ENCODE results near the gene INSM1.

Gene INSM1

DNA sequence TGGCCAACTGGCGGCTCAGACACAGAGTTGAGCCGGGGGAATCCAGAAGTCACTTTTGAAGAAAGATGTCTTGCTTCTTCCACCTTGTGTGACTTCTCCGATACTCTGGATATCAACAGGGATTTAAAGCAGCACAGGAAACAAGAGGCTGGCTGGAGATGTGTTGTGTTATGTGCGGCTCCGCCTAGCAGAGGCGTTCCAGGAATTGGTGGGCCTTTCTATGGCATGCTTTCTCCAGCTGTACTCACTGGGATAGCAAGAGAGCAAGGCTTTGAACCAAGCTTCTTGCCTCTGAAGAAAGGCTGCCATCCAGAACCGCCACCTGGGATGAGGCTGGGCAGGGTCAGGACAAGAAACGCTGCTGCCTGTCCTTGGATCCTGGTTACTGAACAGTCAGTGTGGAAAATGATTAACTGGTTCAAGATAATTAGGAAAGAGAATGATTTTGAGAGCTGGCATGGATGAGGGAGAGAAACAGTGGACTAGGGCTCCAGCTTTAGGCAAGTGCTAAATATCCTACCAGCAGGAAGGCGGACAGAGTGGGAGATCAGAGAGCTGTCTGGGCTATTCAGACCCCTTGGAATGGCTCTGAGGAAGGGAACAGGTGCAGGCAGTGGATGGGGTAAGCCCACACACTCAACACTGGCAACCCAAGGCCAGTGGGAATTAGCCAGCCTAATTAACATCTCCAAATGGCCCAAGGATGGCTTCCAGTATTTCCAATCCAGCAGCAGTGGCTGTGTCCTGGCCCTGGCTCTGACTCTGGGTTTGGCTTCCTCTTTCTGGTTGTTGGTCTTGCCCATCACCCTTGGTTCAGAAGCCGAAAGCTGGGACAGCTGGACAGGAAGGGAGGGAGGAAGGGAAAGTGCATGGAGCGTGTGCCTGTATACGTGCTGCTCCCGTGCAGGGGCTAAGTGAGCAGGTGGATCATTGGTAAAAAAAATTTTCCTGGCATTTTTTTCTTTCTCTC, 31.9 kb downstream of the INSM1 start:
- TF ChIP-seq, protein P1, sequence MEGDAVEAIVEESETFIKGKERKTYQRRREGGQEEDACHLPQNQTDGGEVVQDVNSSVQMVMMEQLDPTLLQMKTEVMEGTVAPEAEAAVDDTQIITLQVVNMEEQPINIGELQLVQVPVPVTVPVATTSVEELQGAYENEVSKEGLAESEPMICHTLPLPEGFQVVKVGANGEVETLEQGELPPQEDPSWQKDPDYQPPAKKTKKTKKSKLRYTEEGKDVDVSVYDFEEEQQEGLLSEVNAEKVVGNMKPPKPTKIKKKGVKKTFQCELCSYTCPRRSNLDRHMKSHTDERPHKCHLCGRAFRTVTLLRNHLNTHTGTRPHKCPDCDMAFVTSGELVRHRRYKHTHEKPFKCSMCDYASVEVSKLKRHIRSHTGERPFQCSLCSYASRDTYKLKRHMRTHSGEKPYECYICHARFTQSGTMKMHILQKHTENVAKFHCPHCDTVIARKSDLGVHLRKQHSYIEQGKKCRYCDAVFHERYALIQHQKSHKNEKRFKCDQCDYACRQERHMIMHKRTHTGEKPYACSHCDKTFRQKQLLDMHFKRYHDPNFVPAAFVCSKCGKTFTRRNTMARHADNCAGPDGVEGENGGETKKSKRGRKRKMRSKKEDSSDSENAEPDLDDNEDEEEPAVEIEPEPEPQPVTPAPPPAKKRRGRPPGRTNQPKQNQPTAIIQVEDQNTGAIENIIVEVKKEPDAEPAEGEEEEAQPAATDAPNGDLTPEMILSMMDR (IDR thresholded peaks at IDR 0.05; ENCODE audit: insufficient read depth, low read length, missing control alignments) = no peak
- CTCF ChIA-PET = no interaction called here
- POLR2A ChIA-PET = no interaction called here
- DNase-seq (ENCODE audit: low read depth, low spot score) = no peak
- no peak overlapping the region for H3K4me3 ChIP-seq (ENCODE audit: low read depth, low read length)

DNA sequence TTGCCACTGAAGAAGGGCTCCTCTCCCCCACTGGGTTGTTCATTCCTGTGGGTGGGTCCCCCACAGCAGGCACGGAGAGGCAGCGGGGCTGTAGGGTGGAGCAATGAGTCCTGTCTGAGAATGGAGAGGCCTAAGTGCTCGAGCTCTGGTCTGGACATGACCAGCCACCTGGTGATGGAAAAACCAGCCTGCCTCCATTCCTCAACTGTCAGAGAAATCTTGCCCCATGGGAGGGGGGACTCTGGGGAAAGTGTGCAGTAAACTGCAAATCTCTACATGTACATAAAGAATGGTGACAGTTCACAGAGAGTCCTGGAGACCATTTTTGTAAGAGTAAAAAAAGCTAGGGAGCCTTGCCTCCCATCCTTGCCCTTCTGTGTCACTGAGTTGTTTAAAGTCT, 34.1 kb downstream of the INSM1 start:
- CTCF ChIA-PET = interaction anchor here (0.9 kb wide), 1 partner anchor 44 kb away, joined by 3 read pairs; no protein-coding TSS in a partner anchor
- POLR2A ChIA-PET = no interaction called here
- no peak overlapping the region for H3K4me3 ChIP-seq (ENCODE audit: low read depth, low read length)
- TF ChIP-seq, protein P1 (IDR thresholded peaks at IDR 0.05; ENCODE audit: insufficient read depth, low read length, missing control alignments) = no peak
- no peak for DNase-seq (ENCODE audit: low read depth, low spot score)

DNA sequence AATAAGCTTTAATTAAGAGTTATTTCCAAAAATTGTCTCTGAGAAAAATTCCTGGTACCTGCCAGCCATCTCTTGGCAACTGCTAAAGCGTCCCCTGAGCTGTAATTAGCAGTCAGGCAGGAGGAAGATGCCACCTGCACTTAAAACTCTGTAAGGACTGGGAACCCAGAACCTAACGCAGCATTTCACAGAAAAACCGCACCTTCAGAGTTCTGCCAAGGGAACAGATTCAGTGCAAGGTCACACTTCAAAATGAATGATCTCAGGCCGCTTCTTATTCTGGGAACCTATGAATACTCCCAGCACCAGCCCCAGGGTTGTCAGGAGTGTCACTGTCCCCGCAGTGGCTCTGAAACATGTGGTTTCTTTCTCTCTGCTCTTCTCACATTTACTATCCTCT, 36.7 kb downstream of the INSM1 start:
- ChIA-PET CTCF (no interaction called here), POLR2A (no interaction called here)
- DNase-seq (ENCODE audit: low read depth, low spot score) = no peak
- H3K4me3 ChIP-seq (ENCODE audit: low read depth, low read length) = no peak overlapping the region
- TF ChIP-seq, protein P1 (IDR thresholded peaks at IDR 0.05; ENCODE audit: insufficient read depth, low read length, missing control alignments) = no peak

DNA sequence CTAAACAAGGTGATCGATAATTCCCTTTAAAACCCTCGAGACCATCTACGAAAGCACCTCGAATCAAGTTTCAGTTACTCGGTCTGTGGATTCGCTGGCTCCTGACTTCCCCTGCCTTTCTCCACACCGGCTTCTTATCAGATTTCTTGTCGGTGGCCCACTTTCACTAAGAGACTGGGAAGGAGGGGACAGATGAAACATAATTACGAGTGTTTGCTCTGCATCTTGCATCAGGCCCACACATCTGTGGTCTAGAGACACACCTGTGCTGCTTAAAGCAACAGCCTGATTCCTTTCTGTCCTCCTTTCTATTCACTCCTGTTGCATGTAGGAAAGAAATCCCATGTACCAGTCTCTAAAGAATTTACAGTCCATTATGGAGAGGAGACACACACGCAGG, 37.7 kb downstream of the INSM1 start:
- POLR2A ChIA-PET = no interaction called here
- no peak for DNase-seq (ENCODE audit: low read depth, low spot score)
- H3K4me3 ChIP-seq (ENCODE audit: low read depth, low read length) = no peak overlapping the region
- TF ChIP-seq, protein P1 (IDR thresholded peaks at IDR 0.05; ENCODE audit: insufficient read depth, low read length, missing control alignments) = no peak
- CTCF ChIA-PET = no interaction called here

DNA sequence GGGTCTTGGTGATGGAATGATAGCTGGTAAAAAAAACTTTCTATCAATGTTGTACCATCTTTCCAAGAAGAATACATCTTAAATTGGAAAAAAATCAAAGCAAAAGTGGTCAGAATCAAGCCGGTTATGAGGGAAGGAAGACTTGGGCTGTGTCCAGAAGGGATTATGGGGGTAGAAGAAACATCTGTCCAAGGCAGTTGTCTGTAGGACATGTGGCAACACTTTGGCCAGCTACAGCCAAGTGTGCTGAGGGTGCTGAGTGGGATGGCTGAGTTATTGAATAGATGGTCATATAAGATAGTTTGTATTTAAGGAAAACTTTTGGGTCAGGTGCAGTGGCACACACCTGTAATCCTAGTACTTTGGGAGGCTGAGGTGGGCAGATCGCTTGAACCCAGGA, 38.4 kb downstream of the INSM1 start:
- CTCF ChIA-PET = no interaction called here
- DNase-seq (ENCODE audit: low read depth, low spot score) = no peak

More for the DNA sequence above, 38.4 kb downstream of the INSM1 start:
- POLR2A ChIA-PET = no interaction called here
- TF ChIP-seq, protein P1 (IDR thresholded peaks at IDR 0.05; ENCODE audit: insufficient read depth, low read length, missing control alignments) = no peak
- no peak overlapping the region for H3K4me3 ChIP-seq (ENCODE audit: low read depth, low read length)
